K562 (cell line): Measurements from ENCODE around the gene MAL. TPM values are rescaled to one million over a fixed set of nuclear protein-coding genes. Genes with fewer than 3 reads are reported as not detected.

Source experiments
- ATAC-seq: fragments of 200-7000 bp; cut with Tn5 transposase; 3 replicates; pipeline ENCODE4 v1.9.1; 2020; ENCODE audit warnings: moderate library complexity
- BruUV-seq: library from RNA; stranded (reverse); fragments of 400-500 nt; replicated peaks from 2 replicates; lab custom pipeline; 2021; lab: Mats Ljungman, UMichigan
- CTCF ChIA-PET: fragments of 300-600 bp; formaldehyde crosslinking; extraction: SDS; loops from one replicate; lab custom pipeline; 2021; ENCODE audit warnings: low intra/inter-chr PET ratio; lab: Yijun Ruan, JAX
- POLR2A ChIA-PET: fragments of 300-600, 350-650 bp; sonication (Branson Sonifier 250); formaldehyde crosslinking; extraction: SDS; loops from one replicate; lab custom pipeline; 2021; ENCODE audit warnings: antibody characterized with exemption, inconsistent platforms; lab: Yijun Ruan, JAX
- DNase-seq, 4 experiments: peaks; one replicate each; pipeline versions ENCODE4 v3.0.0 to v3.0.0-alpha.2; 2011 to 2018; ENCODE audit warnings: low spot score in 3 of 4, mixed read lengths in 3 of 4; ENCODE audit errors: extremely low read depth in 1 of 4
- FAIRE-seq: peaks from 2 replicates; lab custom pipeline; 2011; peaks lifted over from hg19 to GRCh38; lab: Jason Lieb, UNC
- H2AFZ ChIP-seq: 2 replicates; pipeline ENCODE4 v1.6.0; 2011; ENCODE audit warnings: low read depth, low read length, control low read depth, inconsistent platforms
- H3K27ac ChIP-seq: fragments of 200-600 bp; 3 replicates; pipeline ENCODE4 v1.8.0; 2011; ENCODE audit warnings: low read depth, mild to moderate bottlenecking, control low read depth, inconsistent platforms, low read length, moderate library complexity, mixed read lengths; ENCODE audit errors: extremely low read depth
- H3K27me3 ChIP-seq, 2 experiments: fragments of 300-600 bp in 1 of 2; 2 replicates in 1 of 2; 3 replicates in 1 of 2; pipeline versions ENCODE4 v1.6.0 to v1.8.0; 2011; ENCODE audit warnings: inconsistent platforms in 2 of 2, low read length in 2 of 2, mild to moderate bottlenecking in 1 of 2, mixed read lengths in 1 of 2, moderate library complexity in 1 of 2; ENCODE audit not compliant: control insufficient read depth in 2 of 2, insufficient read depth in 2 of 2
- H3K36me3 ChIP-seq: fragments of 300-600 bp; 3 replicates; pipeline ENCODE4 v1.8.0; 2011; ENCODE audit warnings: mild to moderate bottlenecking, low read length, inconsistent platforms; ENCODE audit not compliant: control insufficient read depth, insufficient read depth
- H3K4me1 ChIP-seq, 2 experiments: fragments of 200-600 bp in 1 of 2; replicated peaks in 1 of 2; 2 replicates in 1 of 2; 3 replicates in 1 of 2; pipeline versions ENCODE4 v1.5.1 to v1.8.0; 2011; ENCODE audit warnings: inconsistent platforms in 2 of 2, low read length in 2 of 2, mild to moderate bottlenecking in 1 of 2, mixed read lengths in 1 of 2, moderate library complexity in 1 of 2; ENCODE audit not compliant: control insufficient read depth in 2 of 2, insufficient read depth in 2 of 2
- H3K4me2 ChIP-seq: 2 replicates; pipeline ENCODE4 v1.6.1; 2011; ENCODE audit warnings: low read length, control low read depth, inconsistent platforms, mixed read lengths; ENCODE audit not compliant: insufficient read depth
- H3K4me3 ChIP-seq: fragments of 200-600 bp; sonication (generic), shearing (Covaris generic); 2 replicates; pipeline ENCODE4 v1.5.1; 2016; ENCODE audit warnings: control low read depth, inconsistent platforms
- H3K79me2 ChIP-seq: fragments of 200-600 bp; 3 replicates; pipeline ENCODE4 v1.8.0; 2011; ENCODE audit warnings: low read length, inconsistent platforms; ENCODE audit not compliant: control insufficient read depth, insufficient read depth
- H3K9ac ChIP-seq, 2 experiments: 2 replicates each; pipeline versions ENCODE4 v1.6.0 to v1.6.1; 2011; ENCODE audit warnings: low read depth in 2 of 2, low read length in 2 of 2, control low read depth in 1 of 2, inconsistent platforms in 1 of 2, mild to moderate bottlenecking in 1 of 2, mixed read lengths in 1 of 2; ENCODE audit not compliant: insufficient read depth in 1 of 2
- H3K9me1 ChIP-seq: one replicate; pipeline ENCODE4 v1.6.0; 2011; ENCODE audit warnings: inconsistent platforms, mild to moderate bottlenecking, low read length, moderate library complexity; ENCODE audit not compliant: control insufficient read depth, insufficient read depth
- H3K9me3 ChIP-seq: replicated peaks from 2 replicates; pipeline ENCODE4 v1.5.1; 2011; ENCODE audit warnings: low read depth, low read length, inconsistent platforms; ENCODE audit not compliant: control insufficient read depth, insufficient read depth
- H4K20me1 ChIP-seq: replicated peaks from 2 replicates; pipeline ENCODE4 v1.6.1; 2011; ENCODE audit warnings: low read length, inconsistent platforms, mixed read lengths; ENCODE audit not compliant: control insufficient read depth, insufficient read depth
- BRCA1 ChIP-seq, 2 experiments: fragments of 450-650 bp in 1 of 2; sonication (generic) in 1 of 2; formaldehyde crosslinking in 1 of 2; IDR thresholded peaks; 2 replicates each; pipeline versions ENCODE4 v1.5.0 to v1.6.1; 2017 to 2020; ENCODE audit warnings: mild to moderate bottlenecking in 1 of 2, missing genetic modification reagents in 1 of 2
- CBFB ChIP-seq: sonication (generic); formaldehyde crosslinking; IDR thresholded peaks from 2 replicates; pipeline ENCODE4 v1.4.0; 2020; ENCODE audit warnings: mild to moderate bottlenecking, missing genetic modification reagents
- CBX3 ChIP-seq, 2 experiments: IDR thresholded peaks; 1 replicate in 1 of 2; 2 replicates in 1 of 2; pipeline ENCODE4 v1.6.1; 2012; ENCODE audit warnings: inconsistent platforms in 2 of 2, low read length in 2 of 2, borderline replicate concordance in 1 of 2, control low read depth in 1 of 2
- EP300 ChIP-seq: IDR thresholded peaks from 2 replicates; pipeline ENCODE4 v1.6.1; 2012; ENCODE audit warnings: low read length, improper control_type of control experiment
- SMARCE1 ChIP-seq: fragments of 450-650 bp; IDR thresholded peaks from 2 replicates; pipeline ENCODE4 v1.7.1; 2016; ENCODE audit warnings: mild to moderate bottlenecking
- ZNF431 ChIP-seq: sonication (generic); formaldehyde crosslinking; IDR thresholded peaks from 2 replicates; pipeline ENCODE4 v1.8.0; 2022; ENCODE audit warnings: mild to moderate bottlenecking, missing genetic modification reagents
- WGBS: fragments of 100-300 bp; shearing (Covaris generic); methylation state at CpG from one replicate; pipeline ENCODE4 v1.1.6; 2016; ENCODE audit warnings: low coverage, mixed read lengths; ENCODE audit not compliant: insufficient coverage; ENCODE audit errors: missing lambda C conversion rate; 5-methylcytosine and 5-hydroxymethylcytosine counted together
- in situ Hi-C: fragments of 300-500 bp; cut with MboI; formaldehyde crosslinking; loops from 4 replicates; pipeline ENCODE4 v1.15.0; 2018; ENCODE audit warnings: inconsistent platforms, mixed read lengths
- intact Hi-C: fragments of 100-400 bp; cut with micrococcal nuclease; formaldehyde crosslinking; loops from 2 replicates; pipeline ENCODE4 v1.14.2; 2022
- polyA plus RNA-seq, 8 experiments: library from polyadenylated mRNA; depleted of rRNA in 4 of 8; stranded (reverse) in 5 of 8; unstranded in 3 of 8; fragments of >200 nt; fragmentation: Nextera tagmentation in 2 of 8; fragmentation: Illumina TruSeq in 1 of 8; extraction: Ambion mirVana in 2 of 8; extraction: Trizol in 1 of 8; gene quantifications; 2 replicates each; pipeline versions ENCODE4 v1.2.1 to v1.2.3, GENCODE V29; 2011 to 2014; ENCODE audit warnings: inconsistent platforms in 1 of 8, missing spikeins in 1 of 8
- total RNA-seq, 7 experiments: library from RNA; depleted of rRNA in 6 of 7; stranded (reverse); fragments of >200 nt in 6 of 7; fragmentation: Illumina TruSeq in 2 of 7; extraction: Trizol in 2 of 7; gene quantifications; 2 replicates each; pipeline versions ENCODE4 v1.2.1 to v1.2.3, GENCODE V29; 2011 to 2021; ENCODE audit warnings: low replicate concordance in 1 of 7

MAL gene
- total and polyA plus RNA-seq, 9 of the 15 experiments (the other 6 are each of a cell fraction or from before 2014, with no cell fraction given), result not detected

DNA sequence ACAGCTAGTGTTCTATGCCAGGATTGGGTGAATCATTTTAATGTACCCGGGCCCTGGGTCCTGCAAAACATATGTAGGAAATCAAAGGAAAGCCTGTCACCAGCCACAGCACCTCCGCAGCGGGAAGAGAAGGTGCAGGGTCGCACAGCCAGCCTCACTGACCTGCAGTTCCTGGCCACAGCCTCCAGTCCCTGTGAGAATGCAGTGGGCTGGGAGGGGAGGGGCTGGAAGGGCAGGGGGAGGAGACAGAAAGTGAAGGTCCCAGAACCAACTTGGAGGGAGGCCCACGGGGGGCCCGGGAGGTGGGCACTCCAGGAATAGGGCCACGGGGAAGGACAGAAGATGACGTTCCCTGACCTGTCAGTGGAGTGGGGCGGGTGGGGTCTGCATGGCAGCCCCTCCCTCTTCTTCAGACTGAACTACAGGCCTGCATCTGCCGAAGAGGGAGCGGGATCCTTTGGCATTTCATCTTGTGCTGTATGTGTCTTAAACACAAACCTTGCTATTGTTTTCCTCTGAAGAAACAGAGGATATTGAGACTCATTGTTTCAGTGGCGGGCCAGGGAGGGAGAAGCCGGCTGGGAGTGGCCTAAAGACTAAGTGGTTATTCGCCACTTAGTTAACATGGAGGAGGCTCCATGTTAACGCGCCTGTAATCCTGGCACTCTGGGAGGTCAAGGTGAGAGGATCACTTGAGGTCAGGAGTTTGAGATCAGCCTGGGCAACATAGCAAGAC lies 7.5 kb downstream of the MAL start:
- FAIRE-seq (no peak), DNase-seq (no peak), ATAC-seq (peak; percentile 38; the same call in 2 of the 3 replicates)
- Histone ChIP-seq H3K9me1 (no peaks in the 10 kb centered on the region), H3K27ac (no peak overlapping the region), H3K4me3 (no peak overlapping the region), H3K9me3 (no peaks in the 10 kb centered on the region), H3K4me1 (no peaks in the 10 kb centered on the region), H3K79me2 (no peaks in the 10 kb centered on the region), H3K36me3 (no peaks in the 10 kb centered on the region), H2AFZ (no peak overlapping the region), H3K4me2 (no peak overlapping the region), H4K20me1 (0 out of 2 replicates have a peak, but pooled peaks cover 6% of the 10 kb centered on the region), H3K9ac (no peak overlapping the region), H3K27me3 (peaks cover 6 to 41% of the 10 kb centered on the region in 2 experiments; a peak in 2 of 5 replicates)
- TF ChIP-seq CBX3 (IDR thresholded peaks at IDR 0.05; ENCODE audit: borderline replicate concordance in 1 of 2, low read length in 2 of 2) (no peak), BRCA1 (IDR thresholded peaks at IDR 0.05) (no peak), BRCA1 (CRISPR knock-in tag; IDR thresholded peaks at IDR 0.05) (no peak), SMARCE1 (no peak), EP300 (no peak), ZNF431 (no peak), CBFB (CRISPR knock-in tag) (no peak)
- ChIA-PET CTCF (no interaction called here), POLR2A (interaction anchor here (0.7 to 1.5 kb wide), 3 partner anchors 9 to 42 kb away, joined by 3 to 4 read pairs (median 3); no protein-coding TSS in a partner anchor)
- 3% methylated on average over 13 of the region's 16 CpGs for WGBS
- in situ Hi-C loops (no loop called here), intact Hi-C loops (no loop called here)
- no TSS peak for BruUV-seq
